Liver (tissue), 9 donors: ENCODE measurements around the gene CEMIP. TPM values are rescaled to one million over a fixed set of nuclear protein-coding genes. Genes with fewer than 3 reads are reported as not detected.

Source experiments
- DNase-seq: peaks from one replicate; pipeline ENCODE4 v3.0.0-alpha.2; 2017; ENCODE audit warnings: low spot score
- H3K27ac ChIP-seq, 2 donors: one replicate each; pipeline ENCODE4 v1.7.0; 2013; ENCODE audit warnings: inconsistent platforms in 2 of 2, low read length in 2 of 2, control low read depth in 1 of 2, low read depth in 1 of 2, mild to moderate bottlenecking in 1 of 2
- H3K27me3 ChIP-seq, 4 donors: one replicate each; pipeline versions ENCODE4 v1.6.1 to v1.7.0; 2013; ENCODE audit warnings: low read length in 3 of 4, inconsistent platforms in 1 of 4, mild to moderate bottlenecking in 1 of 4, moderate library complexity in 1 of 4; ENCODE audit not compliant: control insufficient read depth in 4 of 4, insufficient read depth in 4 of 4
- H3K36me3 ChIP-seq, 4 donors: one replicate each; pipeline versions ENCODE4 v1.6.1 to v1.7.0; 2013; ENCODE audit warnings: low read length in 3 of 4, mild to moderate bottlenecking in 3 of 4, low read depth in 1 of 4, moderate library complexity in 1 of 4; ENCODE audit not compliant: control insufficient read depth in 4 of 4, insufficient read depth in 3 of 4
- H3K4me1 ChIP-seq, 4 donors: one replicate each; pipeline versions ENCODE4 v1.6.1 to v1.7.0; 2013; ENCODE audit warnings: low read length in 3 of 4, mild to moderate bottlenecking in 3 of 4, moderate library complexity in 1 of 4; ENCODE audit not compliant: control insufficient read depth in 4 of 4, insufficient read depth in 4 of 4
- H3K4me3 ChIP-seq, 3 donors: one replicate each; pipeline versions ENCODE4 v1.6.1 to v1.7.0; 2013; ENCODE audit warnings: low read length in 3 of 3, control low read depth in 1 of 3, low read depth in 1 of 3, mild to moderate bottlenecking in 1 of 3
- H3K9ac ChIP-seq, 2 donors: one replicate each; pipeline ENCODE4 v1.7.0; 2013; ENCODE audit warnings: low read length in 2 of 2, mild to moderate bottlenecking in 2 of 2, moderate library complexity in 2 of 2, control low read depth in 1 of 2, low read depth in 1 of 2
- H3K9me3 ChIP-seq, 4 donors: one replicate each; pipeline versions ENCODE4 v1.6.1 to v1.7.0; 2013; ENCODE audit warnings: low read length in 3 of 4; ENCODE audit not compliant: control insufficient read depth in 4 of 4
- ATF3 ChIP-seq: IDR thresholded peaks from 2 replicates; pipeline ENCODE4 v1.6.1; 2016; ENCODE audit warnings: antibody characterized with exemption
- EGR1 ChIP-seq, 2 donors: IDR thresholded peaks; 2 replicates each; pipeline ENCODE4 v1.6.1; 2016 to 2018; ENCODE audit warnings: antibody characterized with exemption in 2 of 2, low read depth in 2 of 2
- FOXA1 ChIP-seq: IDR thresholded peaks from 2 replicates; pipeline ENCODE4 v1.6.1; 2016; ENCODE audit warnings: antibody characterized with exemption
- FOXA2 ChIP-seq: IDR thresholded peaks from 2 replicates; pipeline ENCODE4 v1.6.1; 2016; ENCODE audit warnings: antibody characterized with exemption
- GABPA ChIP-seq, 2 donors: IDR thresholded peaks in 1 of 2; conservative IDR thresholded peaks in 1 of 2; 2 replicates each; pipeline ENCODE4 v1.6.1; 2016; ENCODE audit warnings: antibody characterized with exemption in 2 of 2, mild to moderate bottlenecking in 1 of 2, moderate library complexity in 1 of 2
- HNF4A ChIP-seq, 2 donors: conservative IDR thresholded peaks; 2 replicates each; pipeline ENCODE4 v1.6.1; 2016; ENCODE audit warnings: antibody characterized with exemption in 2 of 2, mild to moderate bottlenecking in 2 of 2
- HNF4G ChIP-seq: IDR thresholded peaks from 2 replicates; pipeline ENCODE4 v1.6.1; 2016; ENCODE audit warnings: antibody characterized with exemption
- JUND ChIP-seq, 2 donors: IDR thresholded peaks; 2 replicates each; pipeline ENCODE4 v1.6.1; 2016; ENCODE audit warnings: antibody characterized with exemption in 2 of 2
- MAX ChIP-seq: IDR thresholded peaks from 2 replicates; pipeline ENCODE4 v1.6.1; 2016; ENCODE audit warnings: antibody characterized with exemption
- RAD21 ChIP-seq, 2 donors: IDR thresholded peaks; 2 replicates each; pipeline ENCODE4 v1.6.1; 2016; ENCODE audit warnings: antibody characterized with exemption in 2 of 2, mild to moderate bottlenecking in 2 of 2
- REST ChIP-seq: IDR thresholded peaks from 2 replicates; pipeline ENCODE4 v1.6.1; 2016; ENCODE audit warnings: antibody characterized with exemption, mild to moderate bottlenecking
- RXRA ChIP-seq, 2 donors: IDR thresholded peaks; 2 replicates each; pipeline ENCODE4 v1.6.1; 2017 to 2018; ENCODE audit warnings: antibody characterized with exemption in 2 of 2, mild to moderate bottlenecking in 1 of 2
- SP1 ChIP-seq: IDR thresholded peaks from 2 replicates; pipeline ENCODE4 v1.6.1; 2018; ENCODE audit warnings: antibody characterized with exemption, mild to moderate bottlenecking
- TAF1 ChIP-seq: conservative IDR thresholded peaks from 2 replicates; pipeline ENCODE4 v1.6.1; 2016; ENCODE audit warnings: antibody characterized with exemption, mild to moderate bottlenecking
- YY1 ChIP-seq: IDR thresholded peaks from 2 replicates; pipeline ENCODE4 v1.6.1; 2016; ENCODE audit warnings: antibody characterized with exemption, mild to moderate bottlenecking
- WGBS: extraction: QIAGEN DNeasy Blood & Tissue Kit; methylation state at CpG from one replicate; pipeline ENCODE4 v1.1.7; 2013; 5-methylcytosine and 5-hydroxymethylcytosine counted together
- polyA plus RNA-seq, 2 donors: library from polyadenylated mRNA; stranded (reverse) in 1 of 2; unstranded in 1 of 2; fragments of 200-250 nt in 1 of 2; fragments of >200 nt in 1 of 2; fragmentation: Nextera tagmentation in 1 of 2; extraction: Ambion mirVana in 1 of 2; gene quantifications; one replicate each; pipeline versions ENCODE4 v1.2.1 to v1.2.3, GENCODE V29; 2013 to 2015
- total RNA-seq, 2 donors: library from RNA; depleted of rRNA; stranded (reverse); fragments of >200 nt; gene quantifications; one replicate each; pipeline ENCODE4 v1.2.3, GENCODE V29; 2014
- TF ChIP-seq, protein P1 (sequence below): fragments of 150-350 bp; IDR thresholded peaks from 2 replicates; pipeline ENCODE4 v1.5.1; 2017; ENCODE audit warnings: improper control_type of control experiment, low read depth, low read length; ENCODE audit not compliant: missing input control
- TF ChIP-seq, protein P2 (sequence below): IDR thresholded peaks from 2 replicates; pipeline ENCODE4 v1.6.1; 2016; ENCODE audit warnings: antibody characterized with exemption
- donor health status: healthy.
- donor health status: healthy.
- donor health status: healthy.
- donor health status: healthy.
- donor health status: healthy.

CEMIP gene
- total and polyA plus RNA-seq, 4 donors, result under 0.01 to 0.89 (median 0.21) TPM

- no peak overlapping the region for H3K27ac ChIP-seq
- peaks cover 0 to 6% (median 3%) of the 10 kb centered on the region in 4 donors for H3K27me3 ChIP-seq
- no peaks in the 10 kb centered on the region for H3K9me3 ChIP-seq
- no peak for DNase-seq
- 95% methylated on average over 5 of the region's 5 CpGs for WGBS
- TF ChIP-seq TAF1, result no peak
- TF ChIP-seq ATF3, result no peak
- no peak for TF ChIP-seq HNF4G
- no peak for TF ChIP-seq YY1
- no peak for TF ChIP-seq GABPA (IDR thresholded peaks at IDR 0.05 in 1 of 2, conservative IDR thresholded peaks at IDR 0.05 in 1 of 2)
- no peak for TF ChIP-seq HNF4A (conservative IDR thresholded peaks at IDR 0.05)
- TF ChIP-seq RXRA (IDR thresholded peaks at IDR 0.05), result no peak
- no peak for TF ChIP-seq REST
- no peak for TF ChIP-seq FOXA2
- TF ChIP-seq EGR1 (IDR thresholded peaks at IDR 0.05; ENCODE audit: low read depth in 2 of 2), result no peak
- TF ChIP-seq, protein P1, sequence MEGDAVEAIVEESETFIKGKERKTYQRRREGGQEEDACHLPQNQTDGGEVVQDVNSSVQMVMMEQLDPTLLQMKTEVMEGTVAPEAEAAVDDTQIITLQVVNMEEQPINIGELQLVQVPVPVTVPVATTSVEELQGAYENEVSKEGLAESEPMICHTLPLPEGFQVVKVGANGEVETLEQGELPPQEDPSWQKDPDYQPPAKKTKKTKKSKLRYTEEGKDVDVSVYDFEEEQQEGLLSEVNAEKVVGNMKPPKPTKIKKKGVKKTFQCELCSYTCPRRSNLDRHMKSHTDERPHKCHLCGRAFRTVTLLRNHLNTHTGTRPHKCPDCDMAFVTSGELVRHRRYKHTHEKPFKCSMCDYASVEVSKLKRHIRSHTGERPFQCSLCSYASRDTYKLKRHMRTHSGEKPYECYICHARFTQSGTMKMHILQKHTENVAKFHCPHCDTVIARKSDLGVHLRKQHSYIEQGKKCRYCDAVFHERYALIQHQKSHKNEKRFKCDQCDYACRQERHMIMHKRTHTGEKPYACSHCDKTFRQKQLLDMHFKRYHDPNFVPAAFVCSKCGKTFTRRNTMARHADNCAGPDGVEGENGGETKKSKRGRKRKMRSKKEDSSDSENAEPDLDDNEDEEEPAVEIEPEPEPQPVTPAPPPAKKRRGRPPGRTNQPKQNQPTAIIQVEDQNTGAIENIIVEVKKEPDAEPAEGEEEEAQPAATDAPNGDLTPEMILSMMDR, result no peak
- peaks cover 0 to 4% (median 2%) of the 10 kb centered on the region in 4 donors for H3K4me1 ChIP-seq
- H3K4me3 ChIP-seq, result no peak overlapping the region
- H3K9ac ChIP-seq, result no peak overlapping the region
- no peaks in the 10 kb centered on the region for H3K36me3 ChIP-seq
Measured at GRCh38 chr15:80785335-80785734, 6.2 kb downstream of the CEMIP start.

GRCh38 chr15:80785811-80786354 lies 6.7 kb downstream of the CEMIP start:
- DNase-seq, result no peak
- WGBS, result 91% methylated on average over 5 of the region's 5 CpGs
- H3K27me3 ChIP-seq, result peaks cover 0 to 6% (median 3%) of the 10 kb centered on the region in 4 donors
- TF ChIP-seq RXRA (IDR thresholded peaks at IDR 0.05), result no peak
- TF ChIP-seq, protein P2, sequence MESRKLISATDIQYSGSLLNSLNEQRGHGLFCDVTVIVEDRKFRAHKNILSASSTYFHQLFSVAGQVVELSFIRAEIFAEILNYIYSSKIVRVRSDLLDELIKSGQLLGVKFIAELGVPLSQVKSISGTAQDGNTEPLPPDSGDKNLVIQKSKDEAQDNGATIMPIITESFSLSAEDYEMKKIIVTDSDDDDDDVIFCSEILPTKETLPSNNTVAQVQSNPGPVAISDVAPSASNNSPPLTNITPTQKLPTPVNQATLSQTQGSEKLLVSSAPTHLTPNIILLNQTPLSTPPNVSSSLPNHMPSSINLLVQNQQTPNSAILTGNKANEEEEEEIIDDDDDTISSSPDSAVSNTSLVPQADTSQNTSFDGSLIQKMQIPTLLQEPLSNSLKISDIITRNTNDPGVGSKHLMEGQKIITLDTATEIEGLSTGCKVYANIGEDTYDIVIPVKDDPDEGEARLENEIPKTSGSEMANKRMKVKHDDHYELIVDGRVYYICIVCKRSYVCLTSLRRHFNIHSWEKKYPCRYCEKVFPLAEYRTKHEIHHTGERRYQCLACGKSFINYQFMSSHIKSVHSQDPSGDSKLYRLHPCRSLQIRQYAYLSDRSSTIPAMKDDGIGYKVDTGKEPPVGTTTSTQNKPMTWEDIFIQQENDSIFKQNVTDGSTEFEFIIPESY, result no peak
- no peak for TF ChIP-seq MAX
- TF ChIP-seq YY1, result no peak
- no peak for TF ChIP-seq EGR1 (IDR thresholded peaks at IDR 0.05; ENCODE audit: low read depth in 2 of 2)
- no peak for TF ChIP-seq JUND (IDR thresholded peaks at IDR 0.05)
- TF ChIP-seq, protein P1, result no peak
- no peak for TF ChIP-seq ATF3
- no peak for TF ChIP-seq FOXA2
- TF ChIP-seq FOXA1, result no peak
- TF ChIP-seq SP1, result no peak
- TF ChIP-seq TAF1, result no peak
- TF ChIP-seq REST, result no peak
- TF ChIP-seq RAD21 (IDR thresholded peaks at IDR 0.05), result no peak

More at GRCh38 chr15:80785811-80786354, 6.7 kb downstream of the CEMIP start:
- H3K27ac ChIP-seq, result no peak overlapping the region
- H3K4me1 ChIP-seq, result no peaks in the 10 kb centered on the region
- H3K9me3 ChIP-seq, result no peaks in the 10 kb centered on the region
- H3K4me3 ChIP-seq, result no peak overlapping the region
- no peaks in the 10 kb centered on the region for H3K36me3 ChIP-seq
- no peak overlapping the region for H3K9ac ChIP-seq
